GM19240 (cell line): ENCODE measurements around the gene SSH2.
"Not testable (repeated sequence)": the region's sequence is repeated elsewhere in the genome, so short reads cannot be mapped to it uniquely, and the experiment has no call there.

Source experiments
- DNase-seq: peaks from one replicate; pipeline ENCODE4 v3.0.0; 2011; ENCODE audit warnings: low spot score; ENCODE audit not compliant: insufficient read length

Gene SSH2

DNA sequence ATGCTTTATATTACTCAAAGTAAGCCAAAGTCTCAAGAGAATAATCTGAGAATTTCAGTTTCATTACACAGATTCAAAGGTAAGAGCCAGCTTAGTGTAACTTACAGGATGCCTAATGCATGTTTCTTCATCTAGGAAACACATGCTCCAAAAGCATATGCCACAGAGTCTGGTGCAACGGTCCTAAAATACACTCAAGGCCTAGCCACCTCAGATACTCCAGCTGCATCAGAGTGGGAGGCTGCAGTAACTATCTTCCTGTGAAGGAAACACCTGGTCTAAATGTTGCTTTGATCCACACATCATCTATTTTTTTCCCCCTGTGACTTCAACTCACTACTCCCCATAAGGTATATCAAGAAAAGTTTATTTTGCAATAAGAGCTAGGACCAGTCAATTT lies 255.7 kb downstream of the SSH2 start:
- no peak for DNase-seq

DNA sequence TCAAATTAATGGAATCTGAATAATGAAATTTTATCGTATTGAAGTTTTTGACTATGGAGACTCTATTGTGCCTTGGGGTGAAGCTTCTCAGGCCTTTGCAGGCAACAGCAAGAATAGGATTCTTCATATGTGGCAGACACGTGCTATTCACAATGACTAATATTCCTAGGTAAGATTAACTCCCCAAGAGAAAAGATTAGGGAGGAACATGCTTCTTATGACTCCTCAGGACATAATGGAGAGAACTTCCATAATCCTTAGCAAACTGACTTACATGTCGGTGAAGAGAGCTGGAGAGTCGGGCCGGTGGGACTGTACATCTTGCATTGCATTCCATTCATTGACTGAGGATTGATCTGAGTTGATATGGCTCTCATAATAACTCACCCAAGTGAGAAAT lies 258.4 kb downstream of the SSH2 start:
- DNase-seq = no peak

DNA sequence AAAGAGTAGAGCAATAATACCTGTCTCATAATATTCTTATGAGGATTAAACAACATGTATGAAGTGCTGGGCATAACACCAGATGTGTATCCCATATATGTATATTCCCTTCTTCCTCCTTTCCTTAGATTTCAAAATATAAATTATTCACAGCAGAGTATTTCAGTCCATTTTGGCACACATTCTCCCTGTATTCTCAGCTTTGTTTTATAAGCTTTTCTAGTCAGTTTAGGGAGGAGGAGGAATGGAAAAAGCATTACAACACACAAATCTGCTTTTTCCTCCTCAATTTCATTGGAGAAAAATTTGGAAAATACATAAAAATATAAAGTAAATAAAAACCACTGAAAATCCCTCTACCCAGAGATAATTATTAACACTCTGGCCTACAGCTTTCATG lies 260.8 kb downstream of the SSH2 start:
- no peak for DNase-seq

DNA sequence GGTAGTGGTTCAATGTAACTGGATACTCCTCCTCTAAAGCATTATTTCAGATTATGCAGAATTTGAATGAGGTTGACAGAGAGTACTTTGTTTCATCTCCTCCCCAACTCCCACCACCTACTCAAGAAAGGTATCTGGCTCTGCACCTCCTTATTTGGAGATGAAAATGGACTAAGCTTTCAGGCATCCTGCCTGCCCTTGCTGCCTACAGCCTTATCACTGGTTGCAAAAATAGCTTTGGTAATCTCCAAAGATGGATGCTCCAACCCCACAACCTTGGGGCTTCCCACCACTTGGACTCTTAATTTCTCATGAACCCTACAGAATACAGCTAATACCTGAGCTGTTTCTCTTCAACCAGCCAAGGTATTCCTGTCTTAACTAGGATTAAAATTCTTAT lies 262.1 kb downstream of the SSH2 start:
- no peak for DNase-seq

DNA sequence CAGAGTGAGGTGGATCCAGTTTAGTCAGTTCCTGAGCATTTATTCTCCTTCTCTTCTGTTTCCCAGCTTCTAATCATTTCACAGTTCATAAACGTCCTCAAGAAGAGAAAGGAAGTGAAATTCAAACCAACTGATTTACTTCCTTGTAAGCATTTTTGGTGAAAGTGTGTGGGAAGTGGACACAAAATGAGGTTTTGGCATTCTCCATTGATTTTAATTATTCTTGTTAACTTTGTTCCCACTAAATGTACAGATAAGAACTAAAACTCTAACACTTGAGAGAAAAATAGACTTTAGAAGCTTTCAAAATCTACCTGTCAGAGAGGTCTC lies 264.6 kb downstream of the SSH2 start:
- no peak for DNase-seq

- no peak for DNase-seq
Measured at GRCh38 chr17:29664743-29665480, 265.1 kb downstream of the SSH2 start.

DNA sequence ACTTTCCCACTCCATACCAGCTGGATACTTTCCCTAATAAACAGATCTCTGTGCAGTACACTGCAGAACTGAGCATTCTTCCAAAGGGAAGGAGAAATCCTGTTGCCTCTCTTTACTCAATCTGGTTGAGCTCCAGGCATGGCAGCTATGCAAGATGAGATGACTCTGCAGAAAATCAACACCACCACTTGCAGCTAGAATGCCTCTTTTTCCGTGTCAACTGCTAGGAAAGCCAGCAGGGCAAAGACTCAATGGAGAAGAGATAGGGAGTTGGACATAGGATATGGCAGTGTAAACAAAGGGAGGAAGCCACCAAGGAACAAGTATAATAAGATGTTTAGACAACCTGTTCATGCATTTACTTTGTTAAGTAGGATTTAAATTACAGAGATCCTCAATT lies 266.9 kb downstream of the SSH2 start:
- no peak for DNase-seq

DNA sequence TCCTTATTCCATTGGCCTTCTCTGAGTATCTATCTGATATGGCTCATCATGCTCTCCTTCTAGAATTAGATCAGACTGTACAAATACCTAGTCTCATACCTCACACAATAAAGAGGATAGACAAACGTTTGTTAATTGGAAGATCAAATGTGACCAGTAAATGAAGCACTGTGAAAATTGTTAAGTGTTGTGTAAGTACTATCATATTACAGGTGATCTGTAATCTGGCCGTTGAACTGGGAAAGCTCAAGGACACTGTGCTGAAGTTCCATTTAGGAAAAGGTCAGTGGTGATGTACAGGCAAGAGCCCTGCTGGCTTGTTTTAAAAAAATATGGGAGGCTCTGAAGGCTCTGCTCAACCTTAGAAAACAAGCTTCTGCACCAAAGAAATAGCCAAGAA lies 268.8 kb downstream of the SSH2 start:
- no peak for DNase-seq

DNA sequence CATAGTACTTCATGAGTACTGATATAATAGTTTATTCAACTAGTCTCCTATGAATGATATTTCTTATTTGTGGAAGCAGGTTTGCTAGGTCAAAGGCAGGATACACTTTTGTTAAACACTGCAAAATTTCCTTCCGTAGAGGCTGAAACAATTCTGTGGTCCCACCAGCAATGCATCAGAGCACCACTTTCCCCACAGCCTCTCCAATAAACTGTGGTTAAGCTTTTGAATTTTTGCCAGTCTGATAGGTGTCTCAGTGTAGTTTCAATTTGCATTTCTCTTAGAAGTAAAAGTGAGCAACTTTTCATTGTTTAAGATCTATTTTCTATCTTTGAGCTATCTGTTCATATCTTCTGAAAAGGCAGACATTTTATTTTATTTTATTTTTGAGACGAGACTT lies 270.9 kb downstream of the SSH2 start:
- no peak for DNase-seq

- DNase-seq = no peak
Measured at GRCh38 chr17:29655323-29655722, 274.7 kb downstream of the SSH2 start.

DNA sequence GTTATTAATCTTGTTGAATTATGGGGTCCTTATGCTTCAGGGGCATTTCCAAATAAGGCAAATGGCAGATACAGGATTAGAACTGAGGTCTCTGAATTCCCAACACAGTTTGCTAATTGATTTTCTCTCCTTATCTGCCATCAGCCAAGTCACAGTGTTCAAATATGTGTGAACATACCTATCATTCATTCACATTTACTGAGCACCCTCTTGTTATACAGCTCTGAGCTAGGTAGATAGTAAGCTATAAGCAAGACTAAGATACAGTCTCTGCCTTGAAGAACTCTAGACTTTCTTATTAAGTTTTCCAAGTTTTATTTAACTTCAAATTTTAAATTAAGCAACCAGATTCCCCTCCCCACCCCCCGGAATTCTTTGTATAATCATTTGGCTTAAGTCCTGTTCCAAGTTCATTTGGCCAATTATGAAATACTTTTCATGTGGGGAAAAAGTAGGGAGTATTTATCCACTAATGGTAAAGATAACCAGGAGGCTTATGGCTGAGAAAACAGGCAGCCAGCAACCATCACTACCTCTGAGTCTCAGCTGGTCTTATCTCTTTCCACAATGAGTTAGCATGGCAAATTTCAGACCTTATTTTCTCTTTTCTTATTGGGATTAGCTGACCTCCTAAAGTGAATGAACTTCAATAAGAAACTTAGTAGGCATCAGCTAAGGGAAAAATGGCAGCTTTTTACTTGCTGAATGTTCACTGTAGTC lies 275.9 kb downstream of the SSH2 start:
- no peak for DNase-seq

- no peak for DNase-seq
Measured at GRCh38 chr17:29652976-29653375, 277.1 kb downstream of the SSH2 start.

DNA sequence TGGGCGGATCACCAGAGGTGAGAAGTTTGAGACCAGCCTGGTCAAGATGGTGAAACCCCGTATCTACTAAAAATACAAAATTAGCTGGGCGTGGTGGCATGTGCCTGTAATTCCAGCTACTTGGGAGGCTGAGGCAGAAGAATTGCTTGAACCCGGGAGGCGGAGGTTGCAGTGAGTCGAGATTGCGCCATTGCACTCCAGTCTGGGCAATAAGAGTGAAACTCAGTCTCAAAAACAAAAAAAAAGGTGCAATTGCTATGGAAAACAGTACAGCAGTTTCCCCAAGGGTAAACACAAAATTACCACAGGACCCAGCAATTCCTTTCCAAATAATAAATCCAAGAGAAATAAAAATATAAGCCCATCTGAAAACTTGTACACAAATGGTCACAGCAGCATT lies 278.1 kb downstream of the SSH2 start:
- DNase-seq = not testable (repeated sequence)

DNA sequence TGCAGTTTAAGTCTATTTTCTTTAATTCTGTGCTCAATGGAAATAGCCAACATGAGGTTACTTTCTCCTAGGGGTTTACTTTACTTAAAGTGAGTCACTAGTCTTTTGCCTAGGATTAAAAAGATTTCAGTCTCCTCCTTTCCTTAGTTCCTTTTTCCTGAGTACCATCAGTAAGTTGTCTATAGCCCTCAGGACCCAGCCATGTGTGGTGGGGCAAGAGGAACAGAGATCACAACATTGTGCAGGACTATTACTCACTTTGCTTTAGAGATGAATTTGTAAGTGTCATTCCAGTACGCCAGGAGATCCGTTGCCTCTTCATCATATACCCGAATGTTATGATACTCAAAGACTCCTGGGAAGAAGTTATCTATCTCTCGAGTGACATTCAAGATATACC lies 279.6 kb downstream of the SSH2 start:
- no peak for DNase-seq

DNA sequence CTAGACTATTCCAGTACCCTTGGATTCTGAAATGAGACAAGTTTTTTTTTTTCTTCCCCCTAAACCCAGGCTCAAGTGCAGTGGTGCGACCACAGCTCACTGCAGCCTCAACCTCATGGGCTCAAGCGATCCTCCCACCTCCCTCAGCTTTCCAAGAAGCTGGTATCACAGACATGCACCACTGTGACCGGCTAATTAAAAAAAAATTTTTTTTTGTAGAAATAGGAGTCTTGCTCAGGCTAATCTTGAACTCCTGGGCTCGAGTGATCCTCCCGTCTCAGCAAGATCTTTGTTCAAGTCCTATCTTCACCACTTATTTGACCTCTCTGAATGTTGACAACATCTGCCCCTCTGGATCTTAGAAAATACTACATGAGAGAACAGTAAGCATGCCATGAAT lies 280.7 kb downstream of the SSH2 start:
- no peak for DNase-seq

GRCh38 chr17:29648005-29648404 lies 282.0 kb downstream of the SSH2 start:
- DNase-seq = no peak

GRCh38 chr17:29645515-29646051 lies 284.4 kb downstream of the SSH2 start:
- no peak for DNase-seq

DNA sequence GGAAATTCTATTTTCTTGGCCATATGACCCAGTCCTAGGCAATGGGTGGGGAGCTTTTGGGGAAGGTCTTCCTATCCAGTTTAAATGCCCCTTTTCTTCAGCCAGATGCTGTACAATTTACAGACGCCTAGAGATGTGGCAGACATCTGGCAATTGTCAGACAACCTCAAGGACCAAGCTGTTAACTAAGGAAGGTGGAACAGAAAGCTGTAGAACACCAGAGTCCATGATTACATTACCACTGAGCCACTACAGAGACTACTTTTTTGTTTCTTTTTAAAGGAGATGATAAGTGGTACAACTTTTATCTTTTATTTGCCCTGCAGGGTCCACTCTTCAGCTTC lies 286.2 kb downstream of the SSH2 start:
- no peak for DNase-seq

DNA sequence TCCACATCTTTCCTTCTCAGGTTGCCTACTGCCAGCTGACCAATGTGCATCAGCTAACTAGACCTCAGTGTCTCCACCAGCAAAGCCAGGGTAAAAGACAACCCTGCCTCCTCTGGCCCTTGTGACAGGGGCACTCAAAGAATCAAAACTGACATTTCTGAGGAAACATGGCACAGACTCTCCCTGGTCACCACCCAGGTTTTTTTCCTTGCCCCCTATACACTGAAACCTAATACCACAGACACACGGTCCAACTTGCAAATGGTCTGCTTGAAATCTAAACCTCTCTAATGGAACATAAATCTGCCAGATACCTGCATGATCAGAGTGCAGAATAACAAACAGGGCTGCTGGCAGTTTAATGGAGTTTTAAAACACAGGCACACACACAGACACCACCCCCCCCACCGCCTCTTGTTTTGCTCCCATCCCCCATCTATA lies 287.8 kb downstream of the SSH2 start:
- no peak for DNase-seq

GRCh38 chr17:29640981-29641642 lies 288.9 kb downstream of the SSH2 start:
- DNase-seq = no peak

DNA sequence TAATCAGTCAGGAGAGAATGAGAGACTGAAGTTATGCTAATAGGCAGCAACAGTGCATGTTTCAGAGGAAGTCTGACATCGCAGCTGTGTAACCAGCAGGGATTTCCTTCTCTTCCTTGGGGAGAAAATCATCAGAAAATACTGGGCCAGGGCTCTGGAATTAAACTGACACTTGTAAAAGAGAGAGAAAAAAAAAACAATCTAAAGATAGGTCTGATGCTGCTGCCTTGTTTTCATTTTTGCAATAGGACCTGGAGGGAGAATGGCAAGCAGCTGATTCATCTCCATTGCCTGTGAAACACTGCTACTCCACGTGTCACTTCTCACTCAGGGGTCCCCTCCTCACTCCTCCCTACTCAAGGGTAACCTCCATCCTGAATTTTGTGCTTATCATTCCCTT lies 289.6 kb downstream of the SSH2 start:
- DNase-seq = no peak

DNA sequence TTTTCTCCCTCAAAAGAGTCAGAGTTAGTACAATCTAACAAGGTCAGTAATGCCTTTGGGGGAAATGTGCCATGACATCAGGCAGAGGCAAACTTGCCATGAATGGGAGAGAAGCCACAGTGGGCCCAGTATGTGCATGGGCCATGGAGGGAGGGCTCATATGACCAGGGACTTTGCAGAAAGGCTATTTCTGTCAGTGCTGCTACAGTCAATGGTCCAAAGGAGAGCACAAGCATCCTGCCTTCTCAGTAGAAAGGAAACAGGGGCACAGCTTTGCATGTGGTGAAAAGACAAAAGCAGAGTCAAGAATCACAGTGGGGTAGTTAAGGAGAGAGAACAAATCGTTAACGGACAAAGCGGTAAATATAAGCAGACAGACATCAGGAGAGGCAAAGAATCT lies 296.1 kb downstream of the SSH2 start:
- no peak for DNase-seq
